Neural cell (in vitro differentiated cells): ENCODE measurements around the gene NFIB. TPM values are rescaled to one million over a fixed set of nuclear protein-coding genes. Genes with fewer than 3 reads are reported as not detected.

Experiments
- H2AFZ ChIP-seq: fragments of 200-600, 300-800 bp; sonication (generic), shearing (Covaris generic); 2 replicates; pipeline ENCODE4 v1.6.0; 2014; ENCODE audit warnings: low read depth, mild to moderate bottlenecking, antibody characterized with exemption, low read length, moderate library complexity
- H3F3A ChIP-seq: fragments of 200-600 bp; shearing (Covaris generic); 2 replicates; pipeline ENCODE4 v1.6.1; 2016; ENCODE audit warnings: mild to moderate bottlenecking, moderate library complexity, mixed read lengths, antibody characterized with exemption, low read length; ENCODE audit not compliant: insufficient read depth, poor library complexity, severe bottlenecking
- H3K27ac ChIP-seq: fragments of 200-600, 300-800 bp; sonication (generic), shearing (Covaris generic); 2 replicates; pipeline ENCODE4 v1.5.1; 2014; ENCODE audit warnings: mild to moderate bottlenecking, low read length, moderate library complexity
- H3K27me3 ChIP-seq: fragments of 300-800, 200-600 bp; sonication (generic), shearing (Covaris generic); 2 replicates; pipeline ENCODE4 v1.6.0; 2014; ENCODE audit warnings: mild to moderate bottlenecking, low read depth, low read length, moderate library complexity; ENCODE audit not compliant: insufficient read depth
- H3K36me3 ChIP-seq: fragments of 300-800, 200-600 bp; sonication (generic), shearing (Covaris generic); 2 replicates; pipeline ENCODE4 v1.5.1; 2014; ENCODE audit warnings: mild to moderate bottlenecking, antibody characterized with exemption, low read length, moderate library complexity; ENCODE audit not compliant: insufficient read depth
- H3K4me2 ChIP-seq: fragments of 300-800, 200-600 bp; sonication (generic), shearing (Covaris generic); 2 replicates; pipeline ENCODE4 v1.6.0; 2014; ENCODE audit warnings: mild to moderate bottlenecking, low read length
- H3K4me3 ChIP-seq: fragments of 300-800, 200-600 bp; sonication (generic), shearing (Covaris generic); 2 replicates; pipeline ENCODE4 v1.5.1; 2014; ENCODE audit warnings: mild to moderate bottlenecking, low read length, moderate library complexity
- H3K79me2 ChIP-seq: fragments of 200-600 bp; shearing (Covaris generic); replicated peaks from 2 replicates; pipeline ENCODE4 v1.6.0; 2014; ENCODE audit warnings: mild to moderate bottlenecking, low read length, moderate library complexity; ENCODE audit not compliant: insufficient read depth
- H3K9ac ChIP-seq: fragments of 300-800, 200-600 bp; sonication (generic), shearing (Covaris generic); 2 replicates; pipeline ENCODE4 v1.6.1; 2016; ENCODE audit warnings: mild to moderate bottlenecking, low read length, mixed read lengths
- H3K9me2 ChIP-seq: fragments of 200-600 bp; shearing (Covaris generic); 2 replicates; pipeline ENCODE4 v1.6.1; 2016; ENCODE audit warnings: mild to moderate bottlenecking, low read length, mixed read lengths; ENCODE audit not compliant: insufficient read depth
- H3K9me3 ChIP-seq: fragments of 200-600, 300-800 bp; sonication (generic), shearing (Covaris generic); 2 replicates; pipeline ENCODE4 v1.6.1; 2016; ENCODE audit warnings: mild to moderate bottlenecking, mixed run types, low read length, moderate library complexity, mixed read lengths
- H4K20me1 ChIP-seq: fragments of 200-600 bp; shearing (Covaris generic); 2 replicates; pipeline ENCODE4 v1.6.1; 2016; ENCODE audit warnings: mild to moderate bottlenecking, mixed run types; ENCODE audit not compliant: insufficient read depth
- CTCF ChIP-seq: fragments of 450-650 bp; IDR thresholded peaks from 2 replicates; pipeline ENCODE4 v1.5.1; 2014; ENCODE audit warnings: antibody characterized with exemption, mild to moderate bottlenecking, moderate library complexity; ENCODE audit not compliant: poor library complexity, severe bottlenecking
- EP300 ChIP-seq: fragments of 450-650 bp; conservative IDR thresholded peaks from 2 replicates; pipeline ENCODE4 v1.6.1; 2014; ENCODE audit warnings: antibody characterized with exemption, mild to moderate bottlenecking, moderate library complexity; ENCODE audit not compliant: poor library complexity, severe bottlenecking
- EZH2 ChIP-seq: fragments of 200-600, 300-800 bp; shearing (Covaris generic), sonication (generic); IDR thresholded peaks from 2 replicates; pipeline ENCODE4 v1.6.1; 2014; ENCODE audit warnings: antibody characterized with exemption, low read length, borderline replicate concordance, mild to moderate bottlenecking; ENCODE audit not compliant: insufficient read depth, poor library complexity, severe bottlenecking
- MXI1 ChIP-seq: fragments of 450-650 bp; conservative IDR thresholded peaks from 2 replicates; pipeline ENCODE4 v1.6.1; 2014; ENCODE audit warnings: antibody characterized with exemption, mild to moderate bottlenecking; ENCODE audit not compliant: poor library complexity, severe bottlenecking
- POLR2AphosphoS5 ChIP-seq: IDR thresholded peaks from 2 replicates; pipeline ENCODE4 v1.6.1; 2012
- RAD21 ChIP-seq: fragments of 450-650 bp; conservative IDR thresholded peaks from 2 replicates; pipeline ENCODE4 v1.6.1; 2014; ENCODE audit warnings: antibody characterized with exemption, mild to moderate bottlenecking, moderate library complexity
- REST ChIP-seq: IDR thresholded peaks from 2 replicates; pipeline ENCODE4 v1.6.1; 2012; ENCODE audit warnings: borderline replicate concordance
- SMC3 ChIP-seq: fragments of 450-650 bp; conservative IDR thresholded peaks from 2 replicates; pipeline ENCODE4 v1.6.1; 2014; ENCODE audit warnings: antibody characterized with exemption, mild to moderate bottlenecking, moderate library complexity; ENCODE audit not compliant: poor library complexity
- TAF1 ChIP-seq: IDR thresholded peaks from 2 replicates; pipeline ENCODE4 v1.6.1; 2012; ENCODE audit warnings: low read depth
- polyA plus RNA-seq: library from polyadenylated mRNA; depleted of rRNA; stranded (reverse); fragments of >200 nt; gene quantifications from 2 replicates; pipeline ENCODE4 v1.2.3, GENCODE V29; 2014

The NFIB gene
- polyA plus RNA-seq, 1 donor from 2014 or later: 0.73 TPM

- Histone ChIP-seq H3K27me3 (peaks cover 28% of the 10 kb centered on the region), H3K9ac (no peak overlapping the region), H3K36me3 (no peaks in the 10 kb centered on the region), H3K27ac (no peak overlapping the region), H3K9me3 (no peaks in the 10 kb centered on the region), H3F3A (no peaks in the 10 kb centered on the region), H4K20me1 (no peaks in the 10 kb centered on the region), H3K4me2 (no peak overlapping the region), H3K4me3 (no peak overlapping the region), H3K9me2 (no peaks in the 10 kb centered on the region), H2AFZ (no peak overlapping the region), H3K79me2 (peaks cover 5% of the 10 kb centered on the region)
- no peak for TF ChIP-seq POLR2AphosphoS5
- TF ChIP-seq MXI1: no peak
- TF ChIP-seq CTCF: no peak
- no peak for TF ChIP-seq RAD21
- TF ChIP-seq EP300: no peak
- no peak for TF ChIP-seq SMC3
- no peak for TF ChIP-seq EZH2
- no peak for TF ChIP-seq REST
- TF ChIP-seq TAF1: no peak
Measured at GRCh38 chr9:14308853-14309145, 5.1 kb downstream of the NFIB start.

GRCh38 chr9:14307989-14308852, 5.7 kb downstream of the NFIB start:
- Histone ChIP-seq H3K9me3 (no peaks in the 10 kb centered on the region), H3K27ac (no peak overlapping the region), H3K4me2 (no peak overlapping the region), H2AFZ (no peak overlapping the region), H4K20me1 (no peaks in the 10 kb centered on the region), H3K36me3 (no peaks in the 10 kb centered on the region), H3F3A (no peaks in the 10 kb centered on the region), H3K4me3 (no peak overlapping the region), H3K27me3 (peaks cover 23% of the 10 kb centered on the region), H3K79me2 (peaks cover 5% of the 10 kb centered on the region), H3K9ac (no peak overlapping the region), H3K9me2 (no peaks in the 10 kb centered on the region)
- TF ChIP-seq EP300: no peak
- TF ChIP-seq SMC3: no peak
- no peak for TF ChIP-seq TAF1
- no peak for TF ChIP-seq EZH2
- TF ChIP-seq MXI1: no peak
- no peak for TF ChIP-seq REST
- TF ChIP-seq CTCF: no peak
- TF ChIP-seq RAD21: no peak
- no peak for TF ChIP-seq POLR2AphosphoS5
